Thyroid gland (tissue), 4 donors: ENCODE data around the gene EPOP. TPM values are rescaled to one million over a fixed set of nuclear protein-coding genes. Genes with fewer than 3 reads are reported as not detected.

Experiments used
- DNase-seq, 2 donors: peaks; one replicate each; pipeline ENCODE4 v3.0.0-alpha.2; 2019
- H3K27ac ChIP-seq, 3 donors: fragments of 200-600 bp; sonication (generic); 1 replicate in 2 of 3; 2 replicates in 1 of 3; pipeline ENCODE4 v1.5.1; 2016 to 2019; ENCODE audit warnings: mild to moderate bottlenecking in 1 of 3, moderate library complexity in 1 of 3
- H3K27me3 ChIP-seq: fragments of 200-600 bp; sonication (generic); one replicate; pipeline ENCODE4 v1.5.1; 2019
- H3K36me3 ChIP-seq, 2 donors: fragments of 200-600 bp; sonication (generic); one replicate each; pipeline ENCODE4 v1.5.1; 2016 to 2019
- H3K4me1 ChIP-seq, 2 donors: fragments of 200-600 bp; sonication (generic); one replicate each; pipeline ENCODE4 v1.5.1; 2017 to 2019
- H3K4me3 ChIP-seq, 3 donors: fragments of 200-600 bp; sonication (generic); replicated peaks in 1 of 3; 1 replicate in 2 of 3; 2 replicates in 1 of 3; pipeline ENCODE4 v1.5.1; 2016; ENCODE audit warnings: mild to moderate bottlenecking in 1 of 3
- H3K9me3 ChIP-seq: fragments of 200-600 bp; sonication (generic); one replicate; pipeline ENCODE4 v1.5.1; 2017
- POLR2A ChIP-seq, 2 donors: fragments of 450-650 bp; IDR thresholded peaks; one replicate each; pipeline ENCODE4 v1.6.1; 2017; ENCODE audit warnings: antibody characterized with exemption in 2 of 2, mild to moderate bottlenecking in 2 of 2, moderate library complexity in 1 of 2
- WGBS, 2 donors: methylation state at CpG; one replicate each; pipeline ENCODE4 v1.1.5; 2017; 5-methylcytosine and 5-hydroxymethylcytosine counted together
- intact Hi-C: fragments of 100-400 bp; cut with DNase I; formaldehyde crosslinking; loops from one replicate; pipeline ENCODE4 v1.15.1; 2023
- total RNA-seq, 4 donors: library from RNA; depleted of rRNA; stranded (reverse); fragments of >200 nt; gene quantifications; one replicate each; pipeline ENCODE4 v1.2.3, GENCODE V29; 2016
- TF ChIP-seq, protein P1 (sequence below), 6 experiments: fragments of 200-600 bp in 3 of 6; fragments of 450-650 bp in 3 of 6; sonication (generic) in 3 of 6; IDR thresholded peaks; one replicate each; pipeline ENCODE4 v1.5.1; 2016 to 2019; ENCODE audit warnings: antibody characterized with exemption in 6 of 6, mild to moderate bottlenecking in 2 of 6, inconsistent platforms in 1 of 6, moderate library complexity in 1 of 6

EPOP gene
- total RNA-seq, 4 donors from 2014 or later: 0.20 to 1.8 (median 0.41) TPM

DNA sequence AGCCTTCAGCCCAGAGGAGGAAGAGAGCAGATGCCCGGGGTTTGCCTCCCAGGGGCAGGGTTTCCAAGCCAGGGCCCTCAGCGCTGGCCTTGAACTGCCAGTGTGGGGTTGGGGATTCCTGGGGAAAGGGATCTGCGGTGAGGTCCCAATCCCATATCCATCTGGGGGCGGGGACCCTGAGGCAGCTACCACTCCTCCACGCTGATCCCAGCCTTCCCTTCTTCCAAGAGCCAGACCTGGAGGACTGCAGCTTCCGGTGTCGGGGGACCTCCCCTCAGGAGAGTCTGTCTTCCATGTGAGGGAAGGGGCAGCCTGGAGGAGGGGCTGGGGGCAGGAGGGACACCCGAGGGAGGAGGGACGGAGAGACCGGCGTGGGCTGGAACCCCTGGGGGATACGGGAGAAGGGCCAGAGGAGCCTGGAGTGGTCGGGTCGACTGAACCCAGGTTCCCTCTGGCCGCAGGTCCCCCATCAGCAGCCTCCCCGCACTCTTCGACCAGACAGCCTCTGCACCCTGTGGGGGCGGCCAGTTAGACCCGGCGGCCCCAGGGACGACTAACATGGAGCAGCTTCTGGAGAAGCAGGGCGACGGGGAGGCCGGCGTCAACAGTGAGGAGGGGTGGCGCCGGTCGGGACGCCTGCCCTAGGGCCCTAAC, 44.7 kb upstream of the EPOP start:
- no peaks in the 10 kb centered on the region for H3K27me3 ChIP-seq
- intact Hi-C loops: no loop called here
- 87 to 88% methylated on average over 26 to 29 of the region's 29 CpGs for WGBS, 2 donors
- H3K9me3 ChIP-seq: no peaks in the 10 kb centered on the region
- no peak overlapping the region for H3K27ac ChIP-seq
- TF ChIP-seq, protein P1, sequence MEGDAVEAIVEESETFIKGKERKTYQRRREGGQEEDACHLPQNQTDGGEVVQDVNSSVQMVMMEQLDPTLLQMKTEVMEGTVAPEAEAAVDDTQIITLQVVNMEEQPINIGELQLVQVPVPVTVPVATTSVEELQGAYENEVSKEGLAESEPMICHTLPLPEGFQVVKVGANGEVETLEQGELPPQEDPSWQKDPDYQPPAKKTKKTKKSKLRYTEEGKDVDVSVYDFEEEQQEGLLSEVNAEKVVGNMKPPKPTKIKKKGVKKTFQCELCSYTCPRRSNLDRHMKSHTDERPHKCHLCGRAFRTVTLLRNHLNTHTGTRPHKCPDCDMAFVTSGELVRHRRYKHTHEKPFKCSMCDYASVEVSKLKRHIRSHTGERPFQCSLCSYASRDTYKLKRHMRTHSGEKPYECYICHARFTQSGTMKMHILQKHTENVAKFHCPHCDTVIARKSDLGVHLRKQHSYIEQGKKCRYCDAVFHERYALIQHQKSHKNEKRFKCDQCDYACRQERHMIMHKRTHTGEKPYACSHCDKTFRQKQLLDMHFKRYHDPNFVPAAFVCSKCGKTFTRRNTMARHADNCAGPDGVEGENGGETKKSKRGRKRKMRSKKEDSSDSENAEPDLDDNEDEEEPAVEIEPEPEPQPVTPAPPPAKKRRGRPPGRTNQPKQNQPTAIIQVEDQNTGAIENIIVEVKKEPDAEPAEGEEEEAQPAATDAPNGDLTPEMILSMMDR (IDR thresholded peaks at IDR 0.05): no peak
- no peak for TF ChIP-seq POLR2A (IDR thresholded peaks at IDR 0.05)
- no peak for DNase-seq
- H3K4me1 ChIP-seq: no peaks in the 10 kb centered on the region
- H3K4me3 ChIP-seq: no peak overlapping the region
- peaks cover 55 to 61% of the 10 kb centered on the region in 2 donors for H3K36me3 ChIP-seq

DNA sequence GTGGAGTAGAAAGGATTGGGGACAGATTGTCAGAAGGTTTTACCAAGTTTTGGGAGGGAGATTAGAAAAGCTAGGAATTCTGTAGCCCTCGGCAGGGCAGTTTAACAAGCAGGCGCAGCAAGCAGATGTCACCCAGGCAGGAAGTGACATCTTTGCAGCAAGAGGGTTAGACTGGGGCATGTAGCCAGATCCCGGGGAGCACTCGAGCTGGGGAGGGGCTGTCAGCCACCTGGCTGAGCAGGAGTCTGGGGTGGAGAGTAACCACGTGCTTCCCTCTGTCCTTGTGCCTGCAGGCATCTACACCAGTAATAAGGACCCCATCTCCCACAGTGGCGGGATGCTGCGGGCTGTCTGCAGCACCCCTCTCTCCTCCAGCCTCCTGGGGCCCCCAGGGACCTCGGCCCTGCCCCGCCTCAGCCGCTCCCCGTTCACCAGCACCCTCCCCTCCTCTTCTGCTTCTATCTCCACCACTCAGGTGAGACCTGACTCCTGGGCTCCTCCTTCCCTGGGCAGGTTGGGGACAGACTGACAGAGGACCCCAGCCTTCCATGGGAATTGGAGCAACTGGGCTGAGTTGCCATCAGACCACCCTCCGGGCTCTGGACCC, 42.5 kb upstream of the EPOP start:
- no peak for DNase-seq
- Histone ChIP-seq H3K36me3 (peaks cover 56 to 82% of the 10 kb centered on the region in 2 donors), H3K27me3 (no peaks in the 10 kb centered on the region), H3K9me3 (no peaks in the 10 kb centered on the region), H3K4me3 (no peak overlapping the region), H3K4me1 (no peaks in the 10 kb centered on the region), H3K27ac (no peak overlapping the region)
- 84 to 86% methylated on average over 12 of the region's 12 CpGs for WGBS, 2 donors
- intact Hi-C loops: no loop called here
- no peak for TF ChIP-seq POLR2A (IDR thresholded peaks at IDR 0.05)
- TF ChIP-seq, protein P1 (IDR thresholded peaks at IDR 0.05): no peak

DNA sequence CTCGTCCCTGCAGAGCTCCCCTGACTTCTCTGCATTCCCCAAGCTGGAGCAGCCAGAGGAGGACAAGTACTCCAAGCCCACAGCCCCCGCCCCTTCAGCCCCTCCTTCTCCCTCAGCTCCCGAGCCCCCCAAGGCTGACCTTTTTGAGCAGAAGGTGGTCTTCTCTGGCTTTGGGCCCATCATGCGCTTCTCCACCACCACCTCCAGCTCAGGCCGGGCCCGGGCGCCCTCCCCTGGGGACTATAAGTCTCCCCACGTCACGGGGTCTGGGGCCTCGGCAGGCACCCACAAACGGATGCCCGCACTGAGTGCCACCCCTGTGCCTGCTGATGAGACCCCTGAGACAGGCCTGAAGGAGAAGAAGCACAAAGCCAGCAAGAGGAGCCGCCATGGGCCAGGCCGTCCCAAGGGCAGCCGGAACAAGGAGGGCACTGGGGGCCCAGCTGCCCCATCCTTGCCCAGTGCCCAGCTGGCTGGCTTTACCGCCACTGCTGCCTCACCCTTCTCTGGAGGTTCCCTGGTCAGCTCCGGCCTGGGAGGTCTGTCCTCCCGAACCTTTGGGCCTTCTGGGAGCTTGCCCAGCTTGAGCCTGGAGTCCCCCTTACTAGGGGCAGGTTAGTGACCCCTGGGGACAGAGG, 41.7 kb upstream of the EPOP start:
- H3K27ac ChIP-seq: no peak overlapping the region
- H3K4me1 ChIP-seq: no peaks in the 10 kb centered on the region
- no peak overlapping the region for H3K4me3 ChIP-seq
- DNase-seq: no peak
- peaks cover 56 to 84% of the 10 kb centered on the region in 2 donors for H3K36me3 ChIP-seq
- WGBS, 2 donors: 92 to 99% methylated on average over 10 to 14 of the region's 18 CpGs
- intact Hi-C loops: no loop called here
- H3K9me3 ChIP-seq: no peaks in the 10 kb centered on the region
- H3K27me3 ChIP-seq: no peaks in the 10 kb centered on the region
- TF ChIP-seq, protein P1 (IDR thresholded peaks at IDR 0.05): no peak
- TF ChIP-seq POLR2A (IDR thresholded peaks at IDR 0.05): no peak

DNA sequence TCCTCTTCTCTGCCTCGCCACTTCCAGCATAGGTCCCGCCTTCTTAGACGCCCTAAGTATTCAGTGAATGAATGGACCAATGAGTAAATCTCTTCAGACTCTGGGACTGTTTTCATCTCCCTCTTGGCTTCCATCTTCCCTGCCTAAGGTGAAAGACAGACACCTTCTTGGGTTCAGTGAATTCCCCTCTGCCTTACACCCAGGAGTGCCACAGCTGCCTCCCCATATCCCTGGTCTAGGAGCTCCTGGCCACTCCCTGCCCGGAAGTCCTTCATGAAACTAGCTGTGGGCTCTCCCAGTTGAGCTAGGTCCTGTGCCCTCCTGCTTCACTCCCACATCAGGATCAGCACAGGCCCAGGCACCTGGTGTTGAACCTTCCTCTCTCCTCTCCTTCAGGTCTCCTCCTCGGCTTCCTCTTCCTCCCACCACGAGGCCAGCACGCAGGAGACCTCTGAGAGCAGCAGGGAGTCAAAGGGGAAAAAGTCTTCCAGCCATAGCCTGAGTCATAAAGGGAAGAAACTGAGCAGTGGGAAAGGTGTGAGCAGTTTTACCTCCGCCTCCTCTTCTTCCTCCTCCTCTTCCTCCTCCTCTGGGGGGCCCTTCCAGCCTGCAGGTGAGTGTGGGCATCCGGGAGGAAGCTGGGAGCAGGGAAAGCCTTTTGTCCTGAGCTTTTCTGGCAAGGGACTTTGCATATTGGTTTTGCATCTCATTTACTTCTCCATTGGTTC, 40.6 kb upstream of the EPOP start:
- WGBS, 2 donors: 90 to 91% methylated on average over 9 of the region's 9 CpGs
- no peak for DNase-seq
- H3K36me3 ChIP-seq: peaks cover 45 to 85% of the 10 kb centered on the region in 2 donors
- H3K27ac ChIP-seq: no peak overlapping the region
- H3K27me3 ChIP-seq: no peaks in the 10 kb centered on the region
- no peaks in the 10 kb centered on the region for H3K9me3 ChIP-seq
- H3K4me1 ChIP-seq: no peaks in the 10 kb centered on the region
- intact Hi-C loops: no loop called here
- H3K4me3 ChIP-seq: no peak overlapping the region
- TF ChIP-seq POLR2A (IDR thresholded peaks at IDR 0.05): no peak
- TF ChIP-seq, protein P1 (IDR thresholded peaks at IDR 0.05): no peak
